PC-3 (cell line): Measurements from ENCODE around the gene ZBED4.

Source experiments
- CTCF ChIP-seq: fragments of 300-600 bp; sonication (generic); conservative IDR thresholded peaks from 2 replicates; pipeline ENCODE4 v1.5.1; 2017; ENCODE audit warnings: antibody characterized with exemption, low read depth, mild to moderate bottlenecking, low read length
- EZH2 ChIP-seq: fragments of 300-600 bp; sonication (generic); IDR thresholded peaks from one replicate; pipeline ENCODE4 v1.6.1; 2017; ENCODE audit warnings: antibody characterized with exemption, mild to moderate bottlenecking, low read length; ENCODE audit not compliant: unreplicated experiment

GRCh38 chr22:49903322-49904039 lies 49.8 kb downstream of the ZBED4 start:
- no peak for TF ChIP-seq CTCF
- TF ChIP-seq EZH2, result no peak
